ENCODE data around the gene TCF19.
"Not testable (repeated sequence)": the region's sequence is repeated elsewhere in the genome, so short reads cannot be mapped to it uniquely, and the experiment has no call there.

GRCh38 chr6:31183859-31184258 lies 25.5 kb downstream of the TCF19 start:
- TF ChIP-seq POLR2A, CTCF, POLR2AphosphoS5, EP300 (IDR thresholded peaks at IDR 0.05): not testable (repeated sequence)

Measured in stomach (tissue), 4 donors.